Panc1 (cell line): ENCODE data around the gene GORAB.

ENCODE experiments used
- CTCF ChIP-seq: fragments of 450-650 bp; IDR thresholded peaks from 2 replicates; pipeline ENCODE4 v1.5.1; 2017; ENCODE audit warnings: mild to moderate bottlenecking
- POLR2AphosphoS5 ChIP-seq: IDR thresholded peaks from 2 replicates; pipeline ENCODE4 v1.6.1; 2012; ENCODE audit warnings: mild to moderate bottlenecking, low read depth, low read length, moderate library complexity

- TF ChIP-seq POLR2AphosphoS5 = no peak
- TF ChIP-seq CTCF = no peak
Measured at GRCh38 chr1:170578359-170578758, 46.4 kb downstream of the GORAB start.
